ENCODE measurements around the gene RIC3. TPM values are rescaled to one million over a fixed set of nuclear protein-coding genes. Genes with fewer than 3 reads are reported as not detected.
A peak's percentile ranks its signal among the peaks of the same experiment; 100 is the strongest.

RIC3 gene
- total and polyA plus RNA-seq, 2 of the 8 experiments (the other 6 are each of a cell fraction or from before 2014, with no cell fraction given) = 6.4 to 15.5 TPM

- no peak for TF ChIP-seq SRF (IDR thresholded peaks at IDR 0.05; ENCODE audit: low read depth, low read length)
- no peak for TF ChIP-seq TAF1 (IDR thresholded peaks at IDR 0.05; ENCODE audit: low read depth, low read length)
- TF ChIP-seq YY1 (IDR thresholded peaks at IDR 0.05; ENCODE audit: low read depth, low read length) = no peak
- no peak for TF ChIP-seq JUND (IDR thresholded peaks at IDR 0.05; ENCODE audit: low read length)
- no peak for TF ChIP-seq KDM5A (IDR thresholded peaks at IDR 0.05; ENCODE audit: low read length)
- no peak for TF ChIP-seq TAF7 (optimal IDR thresholded peaks at IDR 0.05; ENCODE audit: borderline replicate concordance, low read depth, low read length)
- TF ChIP-seq E2F6 (IDR thresholded peaks at IDR 0.05) = no peak
- TF ChIP-seq BRCA1 (IDR thresholded peaks at IDR 0.05; ENCODE audit: low read depth, low read length) = no peak
- TF ChIP-seq CHD1 (IDR thresholded peaks at IDR 0.05; ENCODE audit: low read depth, low read length) = no peak
- Histone ChIP-seq H3K23ac (ENCODE audit: insufficient read length) (no peak overlapping the region), H3K56ac (replicated peaks; ENCODE audit: insufficient read length, low read depth, low read length) (no peak overlapping the region), H3K27ac (ENCODE audit: low read depth, low read length) (no peak overlapping the region), H3K27me3 (replicated peaks in 1 of 4; ENCODE audit: control insufficient read depth in 3 of 4, extremely low read depth in 1 of 4, insufficient read depth in 3 of 4, low read length in 3 of 4) (no peaks in the 10 kb centered on the region), H2BK5ac (ENCODE audit: low read depth, low read length) (peak overlapping the region; percentile 32; the same call in 1 of the 2 replicates), H3K9me3 (ENCODE audit: insufficient read depth in 2 of 2, low read depth in 1 of 2, low read length in 1 of 2) (no peaks in the 10 kb centered on the region), H3K4me1 (replicated peaks in 1 of 4; ENCODE audit: control insufficient read depth in 3 of 4, insufficient read depth in 4 of 4, low read length in 3 of 4) (peaks cover 0 to 5% (median 0%) of the 10 kb centered on the region in 4 experiments; a peak in 2 of 7 replicates), H3K4me2 (ENCODE audit: insufficient read depth in 1 of 2, low read depth in 2 of 2, low read length in 2 of 2) (no peak overlapping the region), H3K9ac (replicated peaks in 1 of 4; ENCODE audit: extremely low read depth in 1 of 4, low read depth in 3 of 4, low read length in 3 of 4) (no peak overlapping the region), H4K8ac (ENCODE audit: extremely low read depth, insufficient read depth, low read length) (no peak overlapping the region; the same call in none of the 2 replicates), H3K23me2 (ENCODE audit: low read depth, low read length) (no peaks in the 10 kb centered on the region), H3K4me3 (ENCODE audit: extremely low read depth in 1 of 4, insufficient read depth in 2 of 4, low read depth in 3 of 4, low read length in 4 of 4) (no peak overlapping the region), H2BK120ac (replicated peaks; ENCODE audit: low read depth, low read length) (no peak overlapping the region), H4K91ac (replicated peaks; ENCODE audit: insufficient read length, low read length) (no peak overlapping the region), H3K36me3 (ENCODE audit: control insufficient read depth in 2 of 4, insufficient read depth in 4 of 4, low read length in 3 of 4) (no peaks in the 10 kb centered on the region), H4K5ac (ENCODE audit: insufficient read length, low read depth, low read length) (no peak overlapping the region), H3K4ac (replicated peaks; ENCODE audit: insufficient read length, low read depth, low read length) (no peak overlapping the region), H3K79me2 (ENCODE audit: control insufficient read depth in 1 of 2, insufficient read depth in 2 of 2, low read length in 2 of 2) (no peaks in the 10 kb centered on the region), H2AK5ac (ENCODE audit: low read depth, low read length) (no peak overlapping the region), H3K18ac (ENCODE audit: extremely low read depth, low read length) (no peak overlapping the region), H2BK20ac (ENCODE audit: low read length) (peak overlapping the region; percentile 57; the same call in 1 of the 2 replicates), H2BK12ac (ENCODE audit: low read depth, low read length) (peak overlapping the region; percentile 29; the same call in 1 of the 2 replicates), H3K14ac (ENCODE audit: insufficient read length) (no peak overlapping the region), H2BK15ac (ENCODE audit: low read length) (0 out of 2 replicates have a peak overlapping the region, but pooled peaks have one; percentile 46), H2AFZ (ENCODE audit: low read length) (no peak overlapping the region), H3K79me1 (ENCODE audit: low read depth, low read length) (no peaks in the 10 kb centered on the region), H4K20me1 (replicated peaks in 1 of 2; ENCODE audit: control insufficient read depth in 1 of 2, insufficient read depth in 2 of 2, low read length in 2 of 2) (no peaks in the 10 kb centered on the region)
- ChIA-PET CTCF (ENCODE audit: partially characterized antibody) (interaction anchor here (0.6 to 5.2 kb wide), 13 partner anchors 10 to 77 kb away, joined by 3 to 106 read pairs (median 7); no protein-coding TSS in a partner anchor), POLR2A (ENCODE audit: partially characterized antibody) (interaction anchor here (0.8 to 1.5 kb wide), 3 partner anchors 14 to 20 kb away, joined by 3 to 5 read pairs (median 3); no protein-coding TSS in a partner anchor)
- 87% methylated on average over 17 of the region's 17 CpGs; no CpG with 5 or more reads in 1 of the 2 experiments for WGBS, 2 experiments (ENCODE audit: extremely low coverage in 1 of 2, insufficient coverage in 1 of 2, insufficient read length in 1 of 2, insufficient replicate concordance in 2 of 2, low coverage in 1 of 2, low lambda C conversion rate in 2 of 2, missing lambda C conversion rate in 1 of 2)
- DNase-seq (ENCODE audit: low read depth in 1 of 2, low spot score in 2 of 2) (peak in 1 of 2 experiments; percentile 42), FAIRE-seq (no peak)
These were observed 102.6 kb downstream of the RIC3 start for GRCh38 chr11:8066036-8066910.
